Smooth muscle cell (in vitro differentiated cells): ENCODE data around the gene DENND4C. TPM values are rescaled to one million over a fixed set of nuclear protein-coding genes. Genes with fewer than 3 reads are reported as not detected.

Experiments used
- DNase-seq: peaks from one replicate; lab custom pipeline; 2025; ENCODE audit not compliant: unreplicated experiment; lab: John Stamatoyannopoulos, UW
- H2AFZ ChIP-seq: fragments of 200-600 bp; sonication (generic); 2 replicates; pipeline ENCODE4 v1.6.0; 2016; ENCODE audit warnings: antibody characterized with exemption, low read depth, mild to moderate bottlenecking
- H3F3A ChIP-seq: fragments of 200-600 bp; sonication (generic); 2 replicates; pipeline ENCODE4 v1.6.0; 2017; ENCODE audit warnings: antibody characterized with exemption, low read depth
- H3K27ac ChIP-seq: fragments of 200-600 bp; sonication (generic); 2 replicates; pipeline ENCODE4 v1.5.1; 2016; ENCODE audit warnings: low read depth, mild to moderate bottlenecking
- H3K27me3 ChIP-seq: fragments of 200-600 bp; sonication (generic); 2 replicates; pipeline ENCODE4 v1.6.1; 2016; ENCODE audit warnings: low read depth, mild to moderate bottlenecking
- H3K36me3 ChIP-seq: fragments of 200-600 bp; sonication (generic); 2 replicates; pipeline ENCODE4 v1.5.1; 2016; ENCODE audit warnings: low read depth
- H3K4me1 ChIP-seq: fragments of 200-600 bp; sonication (generic); 2 replicates; pipeline ENCODE4 v1.5.1; 2016; ENCODE audit warnings: low read depth
- H3K4me2 ChIP-seq: fragments of 200-600 bp; sonication (generic); 2 replicates; pipeline ENCODE4 v1.6.0; 2016; ENCODE audit warnings: mild to moderate bottlenecking
- H3K4me3 ChIP-seq: fragments of 200-600 bp; sonication (generic); 2 replicates; pipeline ENCODE4 v1.5.1; 2016; ENCODE audit warnings: mild to moderate bottlenecking
- H3K79me2 ChIP-seq: fragments of 200-600 bp; sonication (generic); 2 replicates; pipeline ENCODE4 v1.6.0; 2016; ENCODE audit warnings: low read depth, mild to moderate bottlenecking
- H3K9ac ChIP-seq: fragments of 200-600 bp; sonication (generic); 2 replicates; pipeline ENCODE4 v1.6.0; 2016; ENCODE audit warnings: low read depth
- H3K9me3 ChIP-seq: fragments of 200-600 bp; sonication (generic); replicated peaks from 2 replicates; pipeline ENCODE4 v1.5.1; 2016; ENCODE audit warnings: low read depth
- H4K20me1 ChIP-seq: fragments of 200-600 bp; sonication (generic); 2 replicates; pipeline ENCODE4 v1.6.0; 2016; ENCODE audit warnings: low read depth
- WGBS: methylation state at CpG from one replicate; pipeline ENCODE4 v1.1.7; 2016; ENCODE audit warnings: low lambda C conversion rate; 5-methylcytosine and 5-hydroxymethylcytosine counted together
- polyA plus RNA-seq: library from polyadenylated mRNA; unstranded; fragments of >200 nt; fragmentation: Nextera tagmentation; extraction: Ambion mirVana; gene quantifications from 2 replicates; pipeline ENCODE4 v1.2.1, GENCODE V29; 2016
- total RNA-seq: library from RNA; depleted of rRNA; stranded (reverse); fragments of >200 nt; gene quantifications from 2 replicates; pipeline ENCODE4 v1.2.3, GENCODE V29; 2014
- TF ChIP-seq, protein P1 (sequence below): fragments of 200-600 bp; sonication (generic); IDR thresholded peaks from 2 replicates; pipeline ENCODE4 v1.5.1; 2017; ENCODE audit warnings: borderline replicate concordance, mild to moderate bottlenecking, antibody characterized with exemption; ENCODE audit not compliant: insufficient read depth, poor library complexity, severe bottlenecking

Gene DENND4C
- total and polyA plus RNA-seq, 2 experiments from 2014 or later = 4.0 to 24.8 TPM

DNA sequence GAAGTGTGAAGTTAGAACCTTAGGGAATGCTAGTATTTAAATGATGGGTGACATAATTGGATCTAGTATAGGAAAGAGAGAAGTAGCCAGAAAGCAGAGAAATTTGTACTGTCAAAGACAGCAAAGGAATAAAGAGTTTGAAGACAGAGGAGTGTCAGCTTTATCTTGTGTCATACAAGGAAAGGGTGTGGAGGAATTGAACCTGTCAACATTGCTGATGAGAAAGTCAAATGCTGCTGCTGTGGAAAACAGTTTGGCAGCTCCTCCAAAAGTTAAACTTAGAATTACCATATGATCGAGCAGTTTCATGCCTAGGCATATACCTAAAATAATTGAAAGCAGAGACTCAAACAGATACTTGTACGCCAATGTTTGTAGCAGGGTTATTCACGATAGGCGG, 63.7 kb downstream of the DENND4C start:
- DNase-seq = no peak
- Histone ChIP-seq H3K27ac (no peak overlapping the region), H3K9ac (no peak overlapping the region), H4K20me1 (no peaks in the 10 kb centered on the region), H3K79me2 (no peaks in the 10 kb centered on the region), H3F3A (no peaks in the 10 kb centered on the region), H3K4me1 (no peaks in the 10 kb centered on the region), H3K4me2 (no peak overlapping the region), H2AFZ (no peak overlapping the region), H3K4me3 (no peak overlapping the region), H3K27me3 (no peaks in the 10 kb centered on the region), H3K9me3 (no peaks in the 10 kb centered on the region), H3K36me3 (peaks cover 4% of the 10 kb centered on the region)
- WGBS = 98% methylated on average over 4 of the region's 4 CpGs
- TF ChIP-seq, protein P1, sequence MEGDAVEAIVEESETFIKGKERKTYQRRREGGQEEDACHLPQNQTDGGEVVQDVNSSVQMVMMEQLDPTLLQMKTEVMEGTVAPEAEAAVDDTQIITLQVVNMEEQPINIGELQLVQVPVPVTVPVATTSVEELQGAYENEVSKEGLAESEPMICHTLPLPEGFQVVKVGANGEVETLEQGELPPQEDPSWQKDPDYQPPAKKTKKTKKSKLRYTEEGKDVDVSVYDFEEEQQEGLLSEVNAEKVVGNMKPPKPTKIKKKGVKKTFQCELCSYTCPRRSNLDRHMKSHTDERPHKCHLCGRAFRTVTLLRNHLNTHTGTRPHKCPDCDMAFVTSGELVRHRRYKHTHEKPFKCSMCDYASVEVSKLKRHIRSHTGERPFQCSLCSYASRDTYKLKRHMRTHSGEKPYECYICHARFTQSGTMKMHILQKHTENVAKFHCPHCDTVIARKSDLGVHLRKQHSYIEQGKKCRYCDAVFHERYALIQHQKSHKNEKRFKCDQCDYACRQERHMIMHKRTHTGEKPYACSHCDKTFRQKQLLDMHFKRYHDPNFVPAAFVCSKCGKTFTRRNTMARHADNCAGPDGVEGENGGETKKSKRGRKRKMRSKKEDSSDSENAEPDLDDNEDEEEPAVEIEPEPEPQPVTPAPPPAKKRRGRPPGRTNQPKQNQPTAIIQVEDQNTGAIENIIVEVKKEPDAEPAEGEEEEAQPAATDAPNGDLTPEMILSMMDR = no peak

DNA sequence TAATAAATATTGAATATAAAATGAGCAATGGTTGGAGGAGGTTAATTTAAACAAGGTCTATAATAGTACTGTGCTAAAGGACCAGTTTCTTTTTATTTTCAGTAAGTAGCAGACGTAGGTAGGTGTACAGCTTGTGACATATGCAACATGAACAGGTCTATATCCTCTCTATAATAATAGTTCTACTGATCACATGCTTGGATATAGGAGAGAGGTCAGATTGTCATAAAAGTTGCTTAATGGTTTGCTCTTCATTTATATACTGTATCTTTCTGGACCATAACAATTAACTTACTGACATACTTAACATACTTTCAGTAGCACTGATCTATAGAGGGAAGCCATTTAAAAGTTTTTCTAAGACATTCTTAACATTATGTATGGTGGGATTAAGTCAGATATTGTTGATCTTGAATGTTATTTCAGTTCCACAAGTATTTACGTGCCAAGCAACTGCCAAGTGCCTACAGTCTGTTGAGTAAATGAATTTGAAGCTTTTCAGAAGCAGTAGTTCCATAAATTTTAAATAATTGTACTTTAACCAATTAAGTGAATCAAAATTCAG, 68.0 kb downstream of the DENND4C start:
- no peak overlapping the region for H2AFZ ChIP-seq
- DNase-seq = no peak
- peaks cover 6% of the 10 kb centered on the region for H3K36me3 ChIP-seq
- H3K79me2 ChIP-seq = no peaks in the 10 kb centered on the region
- 94% methylated on average over 2 of the region's 2 CpGs for WGBS
- no peak overlapping the region for H3K27ac ChIP-seq
- no peak overlapping the region for H3K4me2 ChIP-seq
- H3K4me3 ChIP-seq = no peak overlapping the region
- no peaks in the 10 kb centered on the region for H4K20me1 ChIP-seq
- no peaks in the 10 kb centered on the region for H3F3A ChIP-seq
- no peaks in the 10 kb centered on the region for H3K9me3 ChIP-seq
- TF ChIP-seq, protein P1 = no peak
- no peaks in the 10 kb centered on the region for H3K4me1 ChIP-seq
- H3K27me3 ChIP-seq = no peaks in the 10 kb centered on the region
- H3K9ac ChIP-seq = no peak overlapping the region

DNA sequence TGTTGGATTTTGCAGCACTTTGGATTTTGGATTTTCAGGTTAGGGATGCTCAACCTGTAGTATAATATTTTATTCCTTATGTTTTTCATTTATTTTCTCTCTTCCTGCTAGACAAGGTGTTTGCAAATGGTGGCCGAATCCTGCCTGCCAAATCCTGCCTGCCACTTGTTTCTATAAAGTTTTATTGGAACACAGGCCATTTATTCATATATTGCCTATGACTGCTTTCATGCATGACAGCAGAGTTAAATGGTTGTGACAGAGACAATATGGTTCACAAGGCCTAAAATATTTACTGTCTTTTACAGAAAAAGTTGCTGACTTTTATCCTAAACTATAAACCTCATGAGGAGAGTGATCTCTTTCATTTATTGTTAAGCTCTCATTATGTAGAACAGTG, 72.7 kb downstream of the DENND4C start:
- Histone ChIP-seq H3K36me3 (peaks cover 6% of the 10 kb centered on the region), H3K9ac (no peak overlapping the region), H3K9me3 (no peaks in the 10 kb centered on the region), H3K4me1 (no peaks in the 10 kb centered on the region), H3K27ac (no peak overlapping the region), H3K4me2 (no peak overlapping the region), H3K4me3 (no peak overlapping the region), H3K27me3 (no peaks in the 10 kb centered on the region), H3F3A (no peaks in the 10 kb centered on the region), H4K20me1 (no peaks in the 10 kb centered on the region), H3K79me2 (no peaks in the 10 kb centered on the region), H2AFZ (no peak overlapping the region)
- TF ChIP-seq, protein P1 = no peak
- WGBS = 100% methylated on average over 1 of the region's 1 CpG
- no peak for DNase-seq

DNA sequence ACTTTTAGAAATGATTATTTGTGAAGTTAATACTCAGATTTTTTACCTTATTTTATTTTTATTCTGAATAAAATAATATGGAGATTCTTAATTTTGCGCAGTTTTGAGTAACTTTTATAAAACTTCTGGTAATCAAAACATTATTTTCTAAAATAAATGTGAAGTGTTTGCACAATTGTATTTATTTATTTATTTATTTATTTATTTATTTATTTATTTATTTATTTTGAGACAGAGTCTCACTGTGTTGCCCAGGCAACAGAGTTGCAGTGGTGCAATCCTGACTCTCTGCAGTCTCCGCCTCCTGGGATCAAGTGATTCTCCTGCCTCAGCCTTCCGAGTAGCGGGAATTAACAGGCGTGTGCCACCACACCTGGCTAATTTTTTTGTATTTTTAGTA, 76.1 kb downstream of the DENND4C start:
- Histone ChIP-seq H3K79me2 (no peaks in the 10 kb centered on the region), H3K27ac (no peak overlapping the region), H3K4me3 (no peak overlapping the region), H4K20me1 (no peaks in the 10 kb centered on the region), H3K9me3 (no peaks in the 10 kb centered on the region), H3K4me1 (no peaks in the 10 kb centered on the region), H2AFZ (no peak overlapping the region), H3F3A (no peaks in the 10 kb centered on the region), H3K27me3 (no peaks in the 10 kb centered on the region), H3K36me3 (no peaks in the 10 kb centered on the region), H3K9ac (no peak overlapping the region), H3K4me2 (no peak overlapping the region)
- no peak for DNase-seq
- 100% methylated on average over 5 of the region's 5 CpGs for WGBS
- TF ChIP-seq, protein P1 = no peak
